MCF 10A (cell line): ENCODE results near the gene HNF4A. TPM values are rescaled to one million over a fixed set of nuclear protein-coding genes. Genes with fewer than 3 reads are reported as not detected.

Experiments used
- BruUV-seq: library from RNA; stranded (reverse); fragments of 400-500 nt; replicated peaks from 2 replicates; lab custom pipeline; 2021; lab: Mats Ljungman, UMichigan
- CTCF ChIA-PET: fragments of 300-600 bp; sonication (Branson Sonifier 250); formaldehyde crosslinking; extraction: SDS; loops from one replicate; lab custom pipeline; 2021; ENCODE audit warnings: antibody characterized with exemption, inconsistent platforms; lab: Yijun Ruan, JAX
- POLR2A ChIA-PET: fragments of 300-600, 350-650 bp; sonication (Branson Sonifier 250); formaldehyde crosslinking; extraction: SDS; loops from one replicate; lab custom pipeline; 2020; ENCODE audit warnings: antibody characterized with exemption, inconsistent platforms; lab: Yijun Ruan, JAX
- DNase-seq: peaks from one replicate; pipeline ENCODE4 v3.0.0-alpha.2; 2018; ENCODE audit not compliant: unreplicated experiment
- H3K27ac Mint-ChIP-seq: one replicate; pipeline ENCODE4 v1.8.0; 2022; ENCODE audit warnings: mild to moderate bottlenecking, low read depth, mixed read lengths; ENCODE audit not compliant: unreplicated experiment
- H3K27me3 Mint-ChIP-seq: one replicate; pipeline ENCODE4 v1.8.0; 2022; ENCODE audit warnings: mixed read lengths; ENCODE audit not compliant: insufficient read depth, unreplicated experiment
- H3K36me3 Mint-ChIP-seq: one replicate; pipeline ENCODE4 v1.8.0; 2022; ENCODE audit warnings: mild to moderate bottlenecking, moderate library complexity, mixed read lengths; ENCODE audit not compliant: insufficient read depth, unreplicated experiment
- H3K4me1 Mint-ChIP-seq: one replicate; pipeline ENCODE4 v1.8.0; 2022; ENCODE audit warnings: mixed read lengths; ENCODE audit not compliant: insufficient read depth, unreplicated experiment
- H3K4me3 Mint-ChIP-seq: one replicate; pipeline ENCODE4 v1.8.0; 2022; ENCODE audit warnings: mild to moderate bottlenecking, moderate library complexity, mixed read lengths; ENCODE audit not compliant: unreplicated experiment
- H3K9me3 Mint-ChIP-seq: one replicate; pipeline ENCODE4 v1.8.0; 2022; ENCODE audit warnings: mixed read lengths; ENCODE audit not compliant: unreplicated experiment
- intact Hi-C: fragments of 100-400 bp; cut with micrococcal nuclease; formaldehyde crosslinking; loops from 2 replicates; pipeline ENCODE4 v1.14.1; 2022
- total RNA-seq: library from RNA; stranded (reverse); gene quantifications from 2 replicates; pipeline ENCODE4 v1.2.3, GENCODE V29; 2022
- TF ChIP-seq, protein P1 (sequence below): fragments of 200-600 bp; IDR thresholded peaks from one replicate; pipeline ENCODE4 v1.8.0; 2022; ENCODE audit warnings: antibody characterized with exemption, mild to moderate bottlenecking; ENCODE audit not compliant: unreplicated experiment

The HNF4A gene
- total RNA-seq, 1 experiment from 2014 or later = not detected

- peaks cover 19% of the 10 kb centered on the region for H3K4me1 Mint-ChIP-seq
- no peaks in the 10 kb centered on the region for H3K36me3 Mint-ChIP-seq
- intact Hi-C loops = no loop called here
- no peak overlapping the region for H3K27ac Mint-ChIP-seq
- DNase-seq = no peak
- BruUV-seq = no TSS peak
- POLR2A ChIA-PET = no interaction called here
- peaks cover 7% of the 10 kb centered on the region for H3K9me3 Mint-ChIP-seq
- CTCF ChIA-PET = interaction anchor here (0.6 kb wide), 1 partner anchor 67 kb away, joined by 4 read pairs; no protein-coding TSS in a partner anchor
- H3K4me3 Mint-ChIP-seq = no peak overlapping the region
- no peaks in the 10 kb centered on the region for H3K27me3 Mint-ChIP-seq
- TF ChIP-seq, protein P1, sequence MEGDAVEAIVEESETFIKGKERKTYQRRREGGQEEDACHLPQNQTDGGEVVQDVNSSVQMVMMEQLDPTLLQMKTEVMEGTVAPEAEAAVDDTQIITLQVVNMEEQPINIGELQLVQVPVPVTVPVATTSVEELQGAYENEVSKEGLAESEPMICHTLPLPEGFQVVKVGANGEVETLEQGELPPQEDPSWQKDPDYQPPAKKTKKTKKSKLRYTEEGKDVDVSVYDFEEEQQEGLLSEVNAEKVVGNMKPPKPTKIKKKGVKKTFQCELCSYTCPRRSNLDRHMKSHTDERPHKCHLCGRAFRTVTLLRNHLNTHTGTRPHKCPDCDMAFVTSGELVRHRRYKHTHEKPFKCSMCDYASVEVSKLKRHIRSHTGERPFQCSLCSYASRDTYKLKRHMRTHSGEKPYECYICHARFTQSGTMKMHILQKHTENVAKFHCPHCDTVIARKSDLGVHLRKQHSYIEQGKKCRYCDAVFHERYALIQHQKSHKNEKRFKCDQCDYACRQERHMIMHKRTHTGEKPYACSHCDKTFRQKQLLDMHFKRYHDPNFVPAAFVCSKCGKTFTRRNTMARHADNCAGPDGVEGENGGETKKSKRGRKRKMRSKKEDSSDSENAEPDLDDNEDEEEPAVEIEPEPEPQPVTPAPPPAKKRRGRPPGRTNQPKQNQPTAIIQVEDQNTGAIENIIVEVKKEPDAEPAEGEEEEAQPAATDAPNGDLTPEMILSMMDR = no peak
Observed at GRCh38 chr20:44400970-44401769, 45.7 kb downstream of the HNF4A start.

- TF ChIP-seq, protein P1 = no peak
- ChIA-PET POLR2A (interaction anchor here (0.9 kb wide), 1 partner anchor 192 kb away, joined by 3 read pairs; the partner anchor contains the start of gene OSER1), CTCF (interaction anchor here (0.6 kb wide), 1 partner anchor 66 kb away, joined by 4 read pairs; no protein-coding TSS in a partner anchor)
- Mint-ChIP-seq H3K4me1 (peaks cover 19% of the 10 kb centered on the region), H3K27ac (no peak overlapping the region), H3K27me3 (no peaks in the 10 kb centered on the region), H3K9me3 (peaks cover 7% of the 10 kb centered on the region), H3K4me3 (no peak overlapping the region), H3K36me3 (no peaks in the 10 kb centered on the region)
- intact Hi-C loops = no loop called here
- no peak for DNase-seq
- no TSS peak for BruUV-seq
Observed at GRCh38 chr20:44401770-44402390, 46.4 kb downstream of the HNF4A start.

- DNase-seq = no peak
- ChIA-PET POLR2A (interaction anchor here (0.9 kb wide), 1 partner anchor 192 kb away, joined by 3 read pairs; the partner anchor contains the start of gene OSER1), CTCF (interaction anchor here (0.6 to 0.9 kb wide), 2 partner anchors 13 to 59 kb away, joined by 3 to 4 read pairs; no protein-coding TSS in a partner anchor)
- Mint-ChIP-seq H3K4me1 (peaks cover 26% of the 10 kb centered on the region), H3K9me3 (peaks cover 7% of the 10 kb centered on the region), H3K27me3 (no peaks in the 10 kb centered on the region), H3K36me3 (no peaks in the 10 kb centered on the region), H3K27ac (no peak overlapping the region), H3K4me3 (no peak overlapping the region)
- intact Hi-C loops = no loop called here
- TF ChIP-seq, protein P1 = no peak
- BruUV-seq = no TSS peak
Observed at GRCh38 chr20:44402391-44403193, 47.1 kb downstream of the HNF4A start.
